Stimulated activated CD4-positive, alpha-beta T cell treated with anti-CD3 and anti-CD28 coated beads, Interleukin-2, amount 100 ng/mL, for 48 hours (primary cell): ENCODE measurements around the gene MCMBP.
"Not testable (repeated sequence)": the region's sequence is repeated elsewhere in the genome, so short reads cannot be mapped to it uniquely, and the experiment has no call there.

Source experiments
- DNase-seq, 2 donors: peaks; one replicate each; pipeline ENCODE4 v3.0.0-alpha.2; 2020

The MCMBP gene

DNA sequence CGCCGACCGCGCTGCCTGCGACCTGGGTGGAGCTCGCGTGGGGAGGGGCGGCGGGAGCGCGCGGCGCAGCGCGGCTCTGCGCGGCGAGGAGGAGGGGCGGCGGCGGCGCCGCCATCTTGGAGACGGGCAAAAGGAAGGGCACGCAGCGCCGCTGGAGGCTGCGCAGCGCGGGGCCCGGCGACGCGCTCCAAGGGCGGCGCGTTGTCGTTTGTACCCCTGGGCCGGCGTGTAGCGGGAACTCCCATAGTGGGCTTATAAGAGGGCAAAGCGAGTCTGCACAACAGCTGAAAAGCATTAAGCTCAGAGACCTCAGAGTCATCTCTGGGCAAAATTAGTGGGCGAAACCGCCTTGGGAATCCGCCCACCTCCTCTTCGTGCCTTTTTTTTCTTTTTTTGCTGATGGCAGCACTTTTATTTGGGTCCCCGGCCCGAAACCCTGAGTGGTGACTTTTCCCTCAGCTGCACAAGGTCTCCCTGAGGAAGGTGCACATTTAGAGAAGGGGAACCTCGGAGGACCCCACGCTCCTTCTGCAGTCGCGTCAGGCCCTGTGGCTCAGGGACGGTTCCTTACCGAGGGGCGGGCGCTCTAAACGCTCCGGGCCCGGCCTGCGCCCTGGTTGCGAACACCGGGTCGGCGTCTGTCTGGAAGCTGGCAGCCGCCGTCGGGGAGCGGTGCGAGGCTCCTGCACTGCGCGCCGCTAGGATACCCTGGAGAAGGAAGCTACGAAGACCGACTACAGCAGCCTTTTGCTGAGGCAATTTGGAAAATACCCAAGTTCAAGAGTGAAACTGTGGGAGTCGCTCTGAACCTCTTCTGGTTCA lies 428 bp upstream of the MCMBP start:
- peak; percentile 78 to 85 for DNase-seq

DNA sequence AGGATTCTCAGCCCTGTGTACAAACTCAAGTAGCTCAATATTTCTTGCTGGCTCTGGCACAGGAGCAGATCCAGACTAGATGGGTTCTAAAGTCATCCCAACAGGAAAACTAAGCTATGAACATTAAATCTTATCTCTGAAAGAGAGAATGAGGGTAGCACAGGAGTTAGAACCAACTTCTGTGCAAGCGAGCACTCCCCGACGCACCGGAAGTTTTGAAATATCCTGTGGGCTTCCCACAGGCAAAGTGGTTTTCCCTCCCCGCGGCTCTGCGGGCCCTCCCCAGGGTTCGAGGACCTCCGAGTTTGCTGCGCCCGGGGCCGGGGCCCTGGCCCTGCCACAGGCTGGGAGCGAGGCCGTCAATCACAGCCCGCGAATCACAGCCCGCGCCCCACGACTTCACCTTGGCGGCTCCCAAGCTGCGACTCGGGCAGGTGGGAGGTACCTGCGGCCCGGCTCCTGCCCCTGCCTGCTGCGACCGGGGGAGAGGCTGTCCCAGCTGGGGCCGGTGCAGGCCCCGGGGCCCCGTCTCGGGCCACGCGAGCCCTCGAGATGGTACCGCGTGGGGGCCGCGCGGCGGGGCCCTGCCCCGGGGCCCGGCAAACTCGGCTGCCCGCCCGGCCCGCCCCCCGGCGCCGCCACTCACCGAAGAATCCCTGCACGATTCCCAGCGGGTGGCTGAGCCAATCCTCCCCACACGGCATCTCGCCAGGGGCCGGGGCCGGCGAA lies 598 bp downstream of the MCMBP start:
- DNase-seq = peak; percentile 26 to 42

- not testable (repeated sequence) for DNase-seq
Measured at GRCh38 chr10:119869398-119869797, 3.2 kb downstream of the MCMBP start.

- no peak for DNase-seq
Measured at GRCh38 chr10:119867317-119867716, 5.3 kb downstream of the MCMBP start.

DNA sequence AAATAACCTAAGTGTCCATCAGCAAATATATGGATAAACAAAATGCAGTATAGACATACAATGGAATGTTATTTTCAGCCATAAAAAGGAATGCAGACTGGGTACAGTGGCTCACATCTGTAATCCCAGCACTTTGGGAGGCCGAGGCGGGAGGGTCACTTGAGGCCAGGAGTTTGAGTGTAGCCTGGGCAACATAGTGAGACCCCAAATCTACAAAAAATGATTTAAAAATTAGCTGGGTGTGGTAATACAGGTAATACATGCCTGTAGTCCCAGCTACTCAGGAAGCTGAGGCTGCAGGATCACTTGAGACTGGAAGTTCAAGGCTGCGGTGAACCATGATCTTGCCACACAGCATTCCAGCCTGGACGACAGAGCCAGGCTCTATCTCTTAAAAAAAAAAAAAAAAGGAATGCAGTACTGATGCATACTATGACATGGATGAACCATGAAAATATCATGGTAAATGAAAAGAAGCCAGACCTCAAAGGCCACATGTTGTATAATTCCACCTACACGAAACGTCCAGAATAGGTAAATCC lies 6.9 kb downstream of the MCMBP start:
- DNase-seq = no peak

- no peak for DNase-seq
Measured at GRCh38 chr10:119863951-119864565, 8.6 kb downstream of the MCMBP start.

- no peak for DNase-seq
Measured at GRCh38 chr10:119862524-119862923, 10.1 kb downstream of the MCMBP start.

GRCh38 chr10:119860866-119861607 lies 11.6 kb downstream of the MCMBP start:
- DNase-seq = no peak

DNA sequence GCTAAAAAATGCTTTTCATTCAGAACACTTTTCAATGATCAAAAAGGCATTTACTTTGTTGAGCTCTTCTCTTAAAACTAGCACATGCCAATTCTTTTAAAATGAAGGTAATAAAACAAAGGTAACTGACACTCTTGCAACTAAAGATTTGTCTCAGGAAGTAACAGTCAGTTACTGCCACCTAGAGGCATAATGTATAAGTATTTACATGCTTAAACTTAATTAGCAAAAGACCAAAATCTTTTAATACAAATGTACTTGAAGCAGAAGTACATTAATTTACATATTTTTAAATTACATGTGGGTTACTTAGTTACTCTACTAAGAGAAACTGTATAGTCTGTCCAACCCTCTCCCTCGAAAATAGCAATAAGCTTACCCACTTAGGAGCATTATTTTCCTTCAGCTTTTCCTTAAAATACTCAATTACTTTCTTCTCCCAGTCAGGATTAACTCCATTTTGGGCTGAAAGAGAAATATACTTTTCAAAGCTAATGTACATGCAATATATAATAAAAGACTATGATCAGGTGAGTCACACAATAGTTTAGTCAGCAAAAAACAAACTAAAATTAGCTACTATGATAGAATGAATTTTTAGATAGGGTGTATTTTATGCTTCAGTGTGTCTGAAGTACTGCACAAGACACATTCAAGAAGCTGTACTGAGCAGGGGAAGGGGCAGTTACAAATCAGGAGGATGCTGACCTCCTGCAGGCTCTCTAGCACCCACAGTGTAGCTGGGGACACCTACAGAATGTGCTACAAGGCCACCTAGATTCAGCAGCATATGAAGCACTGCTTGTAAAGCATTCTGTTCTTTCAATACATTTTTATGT lies 13.0 kb downstream of the MCMBP start:
- DNase-seq = no peak

- no peak for DNase-seq
Measured at GRCh38 chr10:119858063-119858462, 14.6 kb downstream of the MCMBP start.

GRCh38 chr10:119853574-119853973 lies 19.1 kb downstream of the MCMBP start:
- no peak for DNase-seq

DNA sequence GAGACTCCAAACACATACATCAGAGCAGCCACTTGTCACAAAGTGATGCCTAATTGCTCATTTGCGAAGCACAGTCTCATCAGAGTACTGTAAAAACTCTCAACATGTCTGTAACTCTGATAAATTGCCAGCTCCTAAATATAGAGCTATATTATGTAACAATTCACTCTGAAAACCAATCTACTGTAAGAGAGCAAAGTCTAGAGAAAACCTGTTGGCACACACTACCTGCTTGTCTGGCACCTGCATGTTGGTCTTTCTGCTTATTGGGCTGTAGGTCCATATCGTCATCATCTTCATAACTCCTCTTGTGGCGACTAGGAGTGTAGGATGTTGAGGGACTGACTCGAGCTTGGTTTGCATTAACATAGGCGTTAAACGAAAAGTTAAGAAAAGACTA lies 19.8 kb downstream of the MCMBP start:
- no peak for DNase-seq

DNA sequence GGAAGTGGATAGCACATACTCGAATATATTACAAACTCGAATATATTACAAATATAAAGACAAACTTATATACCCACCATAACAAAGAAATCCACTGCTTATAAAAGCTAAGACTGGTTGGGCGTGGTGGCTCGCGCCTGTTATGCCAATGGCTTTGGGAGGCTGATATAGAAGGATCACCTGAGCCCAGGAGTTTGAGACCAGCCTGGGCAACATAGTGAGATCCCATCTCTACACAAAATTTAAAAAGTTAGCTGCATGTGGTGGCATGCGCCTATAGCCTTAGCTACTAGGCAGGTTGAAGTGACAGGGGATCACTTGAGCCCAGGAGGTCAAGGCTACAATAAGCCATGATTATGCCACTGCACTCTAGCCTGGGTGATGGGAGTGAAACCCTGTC lies 20.4 kb downstream of the MCMBP start:
- no peak for DNase-seq

GRCh38 chr10:119849944-119850343 lies 22.7 kb downstream of the MCMBP start:
- no peak for DNase-seq

GRCh38 chr10:119849031-119849789 lies 23.4 kb downstream of the MCMBP start:
- DNase-seq = no peak

- no peak for DNase-seq
Measured at GRCh38 chr10:119845656-119846055, 27.0 kb downstream of the MCMBP start.

DNA sequence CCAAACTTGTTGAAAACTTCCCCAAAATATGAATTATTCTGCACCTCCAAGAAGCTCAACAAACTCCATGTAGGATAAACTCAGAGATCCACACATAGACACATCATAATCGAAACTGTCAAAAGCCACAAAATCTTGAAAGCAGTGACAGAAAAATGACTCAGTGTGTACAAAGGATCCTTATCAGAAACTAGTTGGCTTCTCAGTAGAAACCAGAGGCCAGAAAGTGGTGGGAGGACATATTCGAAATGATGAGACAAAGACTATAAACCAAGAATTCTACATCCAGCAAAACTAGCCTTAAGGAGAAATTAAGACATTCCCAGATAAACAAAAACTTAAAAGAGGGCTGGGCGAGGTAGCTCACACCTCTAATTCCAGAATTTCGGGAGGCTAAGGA lies 38.5 kb downstream of the MCMBP start:
- DNase-seq = no peak

- no peak for DNase-seq
Measured at GRCh38 chr10:119832951-119833350, 39.7 kb downstream of the MCMBP start.

- DNase-seq = no peak
Measured at GRCh38 chr10:119831656-119832055, 41.0 kb downstream of the MCMBP start.

- no peak for DNase-seq
Measured at GRCh38 chr10:119830851-119831250, 41.8 kb downstream of the MCMBP start.

DNA sequence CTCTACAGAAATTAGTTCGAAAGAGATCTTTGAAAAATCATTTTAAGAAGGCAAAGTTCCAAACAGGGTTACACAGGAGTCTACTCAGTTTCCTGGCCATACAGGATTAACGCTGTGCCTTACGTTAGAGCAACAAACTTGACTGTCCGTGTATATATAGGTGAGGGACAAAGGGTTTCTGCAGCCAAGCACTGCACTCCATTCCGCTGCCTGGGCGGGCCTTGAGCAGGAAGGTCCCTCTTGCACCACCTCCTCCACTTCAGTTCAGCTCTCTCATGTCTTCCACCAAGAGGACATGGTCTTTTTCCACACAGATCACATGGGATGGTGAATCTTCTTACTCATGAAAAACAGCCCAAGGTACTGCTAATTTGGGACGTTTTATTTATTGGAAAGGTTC lies 43.2 kb downstream of the MCMBP start:
- no peak for DNase-seq
